GM19035 (cell line): ENCODE data around the gene MBD5.

ENCODE experiments used
- ATAC-seq: cut with Tn5 transposase; IDR thresholded peaks from one replicate; pipeline ENCODE4 v1.9.1; 2021; ENCODE audit not compliant: unreplicated experiment

The MBD5 gene

GRCh38 chr2:148022882-148023281, 2.0 kb downstream of the MBD5 start:
- no peak for ATAC-seq

GRCh38 chr2:148023861-148024260, 3.0 kb downstream of the MBD5 start:
- ATAC-seq: no peak

GRCh38 chr2:148026573-148026972, 5.7 kb downstream of the MBD5 start:
- no peak for ATAC-seq

- ATAC-seq: no peak
These were observed 6.9 kb downstream of the MBD5 start for GRCh38 chr2:148027822-148028221.

GRCh38 chr2:148028781-148029180, 7.9 kb downstream of the MBD5 start:
- no peak for ATAC-seq

- ATAC-seq: no peak
These were observed 10.3 kb downstream of the MBD5 start for GRCh38 chr2:148031152-148031551.

GRCh38 chr2:148032215-148032614, 11.3 kb downstream of the MBD5 start:
- no peak for ATAC-seq

GRCh38 chr2:148039783-148040182, 18.9 kb downstream of the MBD5 start:
- ATAC-seq: no peak

- peak; percentile 90 for ATAC-seq
These were observed 21.3 kb downstream of the MBD5 start for GRCh38 chr2:148042219-148042618.

- no peak for ATAC-seq
These were observed 23.4 kb downstream of the MBD5 start for GRCh38 chr2:148044322-148044721.

- ATAC-seq: no peak
These were observed 25.9 kb downstream of the MBD5 start for GRCh38 chr2:148046802-148047201.

GRCh38 chr2:148048475-148049221, 27.8 kb downstream of the MBD5 start:
- ATAC-seq: peak; percentile 60

- ATAC-seq: peak; percentile 2
These were observed 28.4 kb downstream of the MBD5 start for GRCh38 chr2:148049284-148049683.

GRCh38 chr2:148052687-148053086, 31.8 kb downstream of the MBD5 start:
- no peak for ATAC-seq

- ATAC-seq: no peak
These were observed 37.8 kb downstream of the MBD5 start for GRCh38 chr2:148058641-148059040.

- no peak for ATAC-seq
These were observed 42.7 kb downstream of the MBD5 start for GRCh38 chr2:148063633-148064032.

- ATAC-seq: no peak
These were observed 45.0 kb downstream of the MBD5 start for GRCh38 chr2:148065936-148066335.

- ATAC-seq: no peak
These were observed 46.9 kb downstream of the MBD5 start for GRCh38 chr2:148067801-148068200.

GRCh38 chr2:148071351-148071750, 50.5 kb downstream of the MBD5 start:
- no peak for ATAC-seq

GRCh38 chr2:148096012-148096411, 75.1 kb downstream of the MBD5 start:
- no peak for ATAC-seq

- ATAC-seq: no peak
These were observed 81.8 kb downstream of the MBD5 start for GRCh38 chr2:148102641-148103040.

- no peak for ATAC-seq
These were observed 83.1 kb downstream of the MBD5 start for GRCh38 chr2:148103946-148104345.

GRCh38 chr2:148106331-148106730, 85.4 kb downstream of the MBD5 start:
- no peak for ATAC-seq
